COR-L47 (cell line): ENCODE measurements around the gene COL4A3.
A peak's percentile ranks its signal among the peaks of the same experiment; 100 is the strongest.

Experiments used
- DNase-seq: peaks from one replicate; lab custom pipeline; 2025; lab: John Stamatoyannopoulos, UW

Gene COL4A3

GRCh38 chr2:227287771-227288170 lies 123.3 kb downstream of the COL4A3 start:
- DNase-seq, result no peak

- no peak for DNase-seq
Measured at GRCh38 chr2:227292314-227292713, 127.9 kb downstream of the COL4A3 start.

GRCh38 chr2:227293531-227293930 lies 129.1 kb downstream of the COL4A3 start:
- DNase-seq, result no peak

GRCh38 chr2:227295806-227296205 lies 131.4 kb downstream of the COL4A3 start:
- no peak for DNase-seq

GRCh38 chr2:227296671-227297405 lies 132.4 kb downstream of the COL4A3 start:
- no peak for DNase-seq

- no peak for DNase-seq
Measured at GRCh38 chr2:227301523-227301922, 137.1 kb downstream of the COL4A3 start.

- DNase-seq, result no peak
Measured at GRCh38 chr2:227308784-227309183, 144.4 kb downstream of the COL4A3 start.

GRCh38 chr2:227310756-227311110 lies 146.3 kb downstream of the COL4A3 start:
- no peak for DNase-seq

- no peak for DNase-seq
Measured at GRCh38 chr2:227311861-227312506, 147.6 kb downstream of the COL4A3 start.

- no peak for DNase-seq
Measured at GRCh38 chr2:227312579-227312978, 148.2 kb downstream of the COL4A3 start.

- DNase-seq, result no peak
Measured at GRCh38 chr2:227313310-227313709, 148.9 kb downstream of the COL4A3 start.

GRCh38 chr2:227317834-227318233 lies 153.4 kb downstream of the COL4A3 start:
- no peak for DNase-seq

GRCh38 chr2:227320305-227321094 lies 156.1 kb downstream of the COL4A3 start:
- DNase-seq, result no peak

GRCh38 chr2:227322530-227323205 lies 158.2 kb downstream of the COL4A3 start:
- no peak for DNase-seq

GRCh38 chr2:227323818-227324217 lies 159.4 kb downstream of the COL4A3 start:
- no peak for DNase-seq

- no peak for DNase-seq
Measured at GRCh38 chr2:227324642-227324994, 160.2 kb downstream of the COL4A3 start.

GRCh38 chr2:227324995-227325838 lies 160.8 kb downstream of the COL4A3 start, which contains the start of gene MFF:
Gene MFF, plus strand, starts transcription at chr2:227325251. Its CDS starts 5,415 bp downstream, at chr2:227330666.
- peak; percentile 67 for DNase-seq

GRCh38 chr2:227325839-227326195 lies 161.4 kb downstream of the COL4A3 start:
- no peak for DNase-seq

GRCh38 chr2:227326783-227327182 lies 162.4 kb downstream of the COL4A3 start:
- no peak for DNase-seq

GRCh38 chr2:227335713-227336112 lies 171.3 kb downstream of the COL4A3 start:
- no peak for DNase-seq

GRCh38 chr2:227337442-227337841 lies 173.0 kb downstream of the COL4A3 start:
- no peak for DNase-seq
